Measurements from ENCODE around the gene ABI3BP.

DNA sequence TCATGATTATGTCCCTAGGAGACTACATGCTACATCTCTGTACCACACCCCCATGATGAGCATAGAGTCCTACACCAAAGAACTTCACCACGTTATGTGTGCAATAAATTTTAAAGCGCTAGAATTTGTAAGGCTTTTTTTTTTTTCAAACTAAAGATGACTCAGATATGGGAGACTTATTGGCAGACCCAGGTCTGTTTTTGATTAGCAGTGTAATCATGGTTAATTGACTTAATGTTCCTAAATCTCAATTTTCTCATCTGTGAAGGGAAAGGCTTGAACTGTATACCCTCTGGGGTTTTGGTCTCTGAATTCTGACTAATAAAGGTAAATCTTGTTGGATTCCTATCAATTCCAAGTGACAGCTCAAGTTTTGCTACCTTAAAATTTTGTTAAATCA, 26.4 kb downstream of the ABI3BP start:
- TF ChIP-seq, protein P1, sequence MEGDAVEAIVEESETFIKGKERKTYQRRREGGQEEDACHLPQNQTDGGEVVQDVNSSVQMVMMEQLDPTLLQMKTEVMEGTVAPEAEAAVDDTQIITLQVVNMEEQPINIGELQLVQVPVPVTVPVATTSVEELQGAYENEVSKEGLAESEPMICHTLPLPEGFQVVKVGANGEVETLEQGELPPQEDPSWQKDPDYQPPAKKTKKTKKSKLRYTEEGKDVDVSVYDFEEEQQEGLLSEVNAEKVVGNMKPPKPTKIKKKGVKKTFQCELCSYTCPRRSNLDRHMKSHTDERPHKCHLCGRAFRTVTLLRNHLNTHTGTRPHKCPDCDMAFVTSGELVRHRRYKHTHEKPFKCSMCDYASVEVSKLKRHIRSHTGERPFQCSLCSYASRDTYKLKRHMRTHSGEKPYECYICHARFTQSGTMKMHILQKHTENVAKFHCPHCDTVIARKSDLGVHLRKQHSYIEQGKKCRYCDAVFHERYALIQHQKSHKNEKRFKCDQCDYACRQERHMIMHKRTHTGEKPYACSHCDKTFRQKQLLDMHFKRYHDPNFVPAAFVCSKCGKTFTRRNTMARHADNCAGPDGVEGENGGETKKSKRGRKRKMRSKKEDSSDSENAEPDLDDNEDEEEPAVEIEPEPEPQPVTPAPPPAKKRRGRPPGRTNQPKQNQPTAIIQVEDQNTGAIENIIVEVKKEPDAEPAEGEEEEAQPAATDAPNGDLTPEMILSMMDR (conservative IDR thresholded peaks at IDR 0.05; ENCODE audit: low read length) = no peak
- TF ChIP-seq EZH2phosphoT487 (IDR thresholded peaks at IDR 0.05; ENCODE audit: borderline replicate concordance) = no peak

All from Loucy (cell line).